GM23338 (cell line): ENCODE results near the gene LRRC3C.
A peak's percentile ranks its signal among the peaks of the same experiment; 100 is the strongest.

ENCODE experiments used
- CREB1 ChIP-seq: fragments of 250-450 bp; sonication (Bioruptor Pico); IDR thresholded peaks from 2 replicates; pipeline ENCODE4 v1.5.0; 2020; ENCODE audit warnings: low read depth, mild to moderate bottlenecking, moderate library complexity
- EZH2 ChIP-seq: fragments of 200-600 bp; sonication (generic); IDR thresholded peaks from one replicate; pipeline ENCODE4 v1.8.0; 2017; ENCODE audit warnings: antibody characterized with exemption, mild to moderate bottlenecking, low read depth; ENCODE audit not compliant: unreplicated experiment
- EZH2phosphoT487 ChIP-seq: fragments of 200-600 bp; sonication (generic); IDR thresholded peaks from one replicate; pipeline ENCODE4 v1.8.1; 2018; ENCODE audit warnings: antibody characterized with exemption; ENCODE audit not compliant: unreplicated experiment
- JUNB ChIP-seq: IDR thresholded peaks from one replicate; pipeline ENCODE4 v1.6.1; 2016; ENCODE audit warnings: antibody characterized with exemption; ENCODE audit not compliant: unreplicated experiment
- NANOG ChIP-seq: IDR thresholded peaks from 2 replicates; pipeline ENCODE4 v1.6.1; 2016; ENCODE audit warnings: antibody characterized with exemption, borderline replicate concordance
- POLR2AphosphoS5 ChIP-seq: IDR thresholded peaks from 2 replicates; pipeline ENCODE4 v1.6.1; 2016; ENCODE audit warnings: antibody characterized with exemption, low read depth
- STAT1 ChIP-seq: IDR thresholded peaks from one replicate; pipeline ENCODE4 v1.6.1; 2016; ENCODE audit warnings: antibody characterized with exemption; ENCODE audit not compliant: unreplicated experiment
- ZNF114 ChIP-seq: fragments of 250-450 bp; sonication (Bioruptor Pico); IDR thresholded peaks from 2 replicates; pipeline ENCODE4 v1.5.0; 2020; ENCODE audit warnings: mild to moderate bottlenecking, moderate library complexity
- TF ChIP-seq, protein P1 (sequence below): IDR thresholded peaks from one replicate; pipeline ENCODE4 v1.6.1; 2018; ENCODE audit warnings: antibody characterized with exemption; ENCODE audit not compliant: unreplicated experiment
- TF ChIP-seq, protein P2 (sequence below), 2 experiments: fragments of 200-600 bp in 1 of 2; sonication (generic) in 1 of 2; conservative IDR thresholded peaks; 2 replicates each; pipeline versions ENCODE4 v1.5.1 to v1.6.1; 2016 to 2017; ENCODE audit warnings: antibody characterized with exemption in 2 of 2, low read depth in 2 of 2, mild to moderate bottlenecking in 2 of 2, moderate library complexity in 1 of 2
- TF ChIP-seq, protein P3 (sequence below): IDR thresholded peaks from 2 replicates; pipeline ENCODE4 v1.6.1; 2016; ENCODE audit warnings: antibody characterized with exemption

DNA sequence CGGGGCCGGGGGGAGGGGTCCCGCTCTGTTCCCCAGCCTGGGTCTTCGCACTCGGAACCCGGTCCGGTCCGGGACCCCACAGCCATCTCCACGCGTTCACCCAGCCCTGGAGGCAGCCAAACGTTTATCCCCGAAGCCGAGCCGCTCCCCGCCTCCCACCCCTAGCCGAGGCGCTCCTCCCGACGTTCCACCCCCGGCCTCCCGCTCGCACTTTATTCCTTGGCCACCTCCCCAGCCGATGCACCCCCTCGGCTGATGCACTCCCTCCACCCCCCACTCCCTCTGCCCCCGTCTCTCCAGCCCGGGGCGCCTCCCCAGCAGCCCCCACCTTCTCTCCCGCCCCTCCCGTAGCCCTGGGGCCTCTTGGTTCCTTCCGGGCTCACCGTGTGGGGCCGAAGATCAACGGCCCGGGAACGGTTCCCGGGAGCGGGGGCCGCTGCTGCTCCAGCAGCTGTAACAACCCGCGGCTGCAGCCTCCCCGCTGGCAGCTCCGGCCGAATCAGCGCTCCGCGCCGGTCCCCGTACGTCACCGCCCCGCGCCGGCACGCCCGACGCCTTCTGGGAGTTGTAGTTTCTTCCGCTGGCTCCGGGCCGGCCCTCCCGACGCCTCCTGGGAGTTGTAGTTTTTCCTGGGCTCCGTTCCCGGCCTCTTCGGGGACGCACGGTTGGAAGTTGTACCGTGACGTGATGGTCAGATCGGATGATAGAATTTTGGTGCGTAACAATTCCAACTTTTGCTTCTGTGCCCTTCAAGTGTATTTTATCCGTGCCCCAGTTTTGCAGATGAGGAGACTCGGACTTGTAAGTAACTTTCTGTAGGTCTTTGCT lies at the start of gene LRRC3C, which contains the start of gene ORMDL3:
- no peak for TF ChIP-seq JUNB
- TF ChIP-seq, protein P1, sequence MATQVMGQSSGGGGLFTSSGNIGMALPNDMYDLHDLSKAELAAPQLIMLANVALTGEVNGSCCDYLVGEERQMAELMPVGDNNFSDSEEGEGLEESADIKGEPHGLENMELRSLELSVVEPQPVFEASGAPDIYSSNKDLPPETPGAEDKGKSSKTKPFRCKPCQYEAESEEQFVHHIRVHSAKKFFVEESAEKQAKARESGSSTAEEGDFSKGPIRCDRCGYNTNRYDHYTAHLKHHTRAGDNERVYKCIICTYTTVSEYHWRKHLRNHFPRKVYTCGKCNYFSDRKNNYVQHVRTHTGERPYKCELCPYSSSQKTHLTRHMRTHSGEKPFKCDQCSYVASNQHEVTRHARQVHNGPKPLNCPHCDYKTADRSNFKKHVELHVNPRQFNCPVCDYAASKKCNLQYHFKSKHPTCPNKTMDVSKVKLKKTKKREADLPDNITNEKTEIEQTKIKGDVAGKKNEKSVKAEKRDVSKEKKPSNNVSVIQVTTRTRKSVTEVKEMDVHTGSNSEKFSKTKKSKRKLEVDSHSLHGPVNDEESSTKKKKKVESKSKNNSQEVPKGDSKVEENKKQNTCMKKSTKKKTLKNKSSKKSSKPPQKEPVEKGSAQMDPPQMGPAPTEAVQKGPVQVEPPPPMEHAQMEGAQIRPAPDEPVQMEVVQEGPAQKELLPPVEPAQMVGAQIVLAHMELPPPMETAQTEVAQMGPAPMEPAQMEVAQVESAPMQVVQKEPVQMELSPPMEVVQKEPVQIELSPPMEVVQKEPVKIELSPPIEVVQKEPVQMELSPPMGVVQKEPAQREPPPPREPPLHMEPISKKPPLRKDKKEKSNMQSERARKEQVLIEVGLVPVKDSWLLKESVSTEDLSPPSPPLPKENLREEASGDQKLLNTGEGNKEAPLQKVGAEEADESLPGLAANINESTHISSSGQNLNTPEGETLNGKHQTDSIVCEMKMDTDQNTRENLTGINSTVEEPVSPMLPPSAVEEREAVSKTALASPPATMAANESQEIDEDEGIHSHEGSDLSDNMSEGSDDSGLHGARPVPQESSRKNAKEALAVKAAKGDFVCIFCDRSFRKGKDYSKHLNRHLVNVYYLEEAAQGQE, result no peak
- TF ChIP-seq CREB1, result peak; percentile 100
- TF ChIP-seq, protein P2, sequence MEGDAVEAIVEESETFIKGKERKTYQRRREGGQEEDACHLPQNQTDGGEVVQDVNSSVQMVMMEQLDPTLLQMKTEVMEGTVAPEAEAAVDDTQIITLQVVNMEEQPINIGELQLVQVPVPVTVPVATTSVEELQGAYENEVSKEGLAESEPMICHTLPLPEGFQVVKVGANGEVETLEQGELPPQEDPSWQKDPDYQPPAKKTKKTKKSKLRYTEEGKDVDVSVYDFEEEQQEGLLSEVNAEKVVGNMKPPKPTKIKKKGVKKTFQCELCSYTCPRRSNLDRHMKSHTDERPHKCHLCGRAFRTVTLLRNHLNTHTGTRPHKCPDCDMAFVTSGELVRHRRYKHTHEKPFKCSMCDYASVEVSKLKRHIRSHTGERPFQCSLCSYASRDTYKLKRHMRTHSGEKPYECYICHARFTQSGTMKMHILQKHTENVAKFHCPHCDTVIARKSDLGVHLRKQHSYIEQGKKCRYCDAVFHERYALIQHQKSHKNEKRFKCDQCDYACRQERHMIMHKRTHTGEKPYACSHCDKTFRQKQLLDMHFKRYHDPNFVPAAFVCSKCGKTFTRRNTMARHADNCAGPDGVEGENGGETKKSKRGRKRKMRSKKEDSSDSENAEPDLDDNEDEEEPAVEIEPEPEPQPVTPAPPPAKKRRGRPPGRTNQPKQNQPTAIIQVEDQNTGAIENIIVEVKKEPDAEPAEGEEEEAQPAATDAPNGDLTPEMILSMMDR (conservative IDR thresholded peaks at IDR 0.05; ENCODE audit: low read depth in 2 of 2), result no peak
- TF ChIP-seq POLR2AphosphoS5, result peak; percentile 76
- TF ChIP-seq EZH2phosphoT487, result no peak
- no peak for TF ChIP-seq EZH2
- TF ChIP-seq ZNF114 (CRISPR knock-in tag), result no peak
- TF ChIP-seq STAT1, result no peak
- TF ChIP-seq NANOG, result no peak
- TF ChIP-seq, protein P3, sequence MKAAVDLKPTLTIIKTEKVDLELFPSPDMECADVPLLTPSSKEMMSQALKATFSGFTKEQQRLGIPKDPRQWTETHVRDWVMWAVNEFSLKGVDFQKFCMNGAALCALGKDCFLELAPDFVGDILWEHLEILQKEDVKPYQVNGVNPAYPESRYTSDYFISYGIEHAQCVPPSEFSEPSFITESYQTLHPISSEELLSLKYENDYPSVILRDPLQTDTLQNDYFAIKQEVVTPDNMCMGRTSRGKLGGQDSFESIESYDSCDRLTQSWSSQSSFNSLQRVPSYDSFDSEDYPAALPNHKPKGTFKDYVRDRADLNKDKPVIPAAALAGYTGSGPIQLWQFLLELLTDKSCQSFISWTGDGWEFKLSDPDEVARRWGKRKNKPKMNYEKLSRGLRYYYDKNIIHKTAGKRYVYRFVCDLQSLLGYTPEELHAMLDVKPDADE, result peak; percentile 100
